HG03571 (cell line): Measurements from ENCODE around the gene TRIM43B.
"Not testable (repeated sequence)": the region's sequence is repeated elsewhere in the genome, so short reads cannot be mapped to it uniquely, and the experiment has no call there.

Experiments
- ATAC-seq: cut with Tn5 transposase; IDR thresholded peaks from one replicate; pipeline ENCODE4 v1.9.1; 2021; ENCODE audit not compliant: unreplicated experiment

TRIM43B gene

DNA sequence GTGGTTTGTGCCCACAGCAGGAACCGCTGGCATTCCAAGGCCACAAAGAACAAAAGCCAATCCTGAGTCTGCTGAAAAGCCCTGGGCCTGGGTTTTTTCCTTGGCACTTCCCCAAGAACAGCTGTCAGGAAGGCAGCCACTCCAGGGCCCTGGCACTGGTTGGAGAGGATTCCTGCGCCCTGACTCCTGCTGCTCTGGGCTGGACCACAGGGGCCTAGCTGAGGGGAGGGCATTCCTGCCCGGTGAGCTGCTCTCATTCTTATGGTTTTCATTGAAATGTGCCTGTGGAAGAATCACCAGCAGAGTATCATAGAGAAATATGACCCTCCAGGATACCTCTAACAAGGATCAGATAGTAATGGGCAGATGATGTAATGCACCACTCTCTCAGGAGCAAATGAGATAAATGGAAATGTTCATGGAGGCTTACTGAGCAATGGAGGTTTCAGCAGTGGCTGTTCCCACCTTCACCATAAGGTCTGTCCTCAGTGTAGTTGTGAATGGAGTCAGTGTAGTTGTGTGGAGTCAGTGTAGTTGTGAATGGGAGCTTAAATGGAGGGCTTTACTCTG, 50.0 kb downstream of the TRIM43B start:
- not testable (repeated sequence) for ATAC-seq

DNA sequence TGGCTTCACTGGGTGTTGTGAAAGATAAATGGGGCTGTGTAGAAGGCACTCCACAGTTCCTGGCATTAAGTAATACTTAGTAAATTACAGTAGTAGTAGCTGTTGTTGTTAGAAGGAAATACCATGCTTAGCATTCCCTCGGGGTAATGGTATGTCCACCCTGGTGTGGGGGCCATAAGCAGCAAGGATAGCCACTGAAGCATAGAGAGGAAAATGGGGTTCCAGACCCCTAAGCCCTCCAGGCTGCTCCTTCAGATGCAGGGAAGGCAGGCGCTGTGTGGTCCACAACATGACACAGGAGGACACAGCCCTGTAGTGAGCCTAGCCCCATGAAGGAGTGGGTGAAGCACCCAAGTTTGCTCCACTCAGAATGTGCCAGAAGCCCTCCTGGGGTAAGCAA, 50.6 kb downstream of the TRIM43B start:
- not testable (repeated sequence) for ATAC-seq

DNA sequence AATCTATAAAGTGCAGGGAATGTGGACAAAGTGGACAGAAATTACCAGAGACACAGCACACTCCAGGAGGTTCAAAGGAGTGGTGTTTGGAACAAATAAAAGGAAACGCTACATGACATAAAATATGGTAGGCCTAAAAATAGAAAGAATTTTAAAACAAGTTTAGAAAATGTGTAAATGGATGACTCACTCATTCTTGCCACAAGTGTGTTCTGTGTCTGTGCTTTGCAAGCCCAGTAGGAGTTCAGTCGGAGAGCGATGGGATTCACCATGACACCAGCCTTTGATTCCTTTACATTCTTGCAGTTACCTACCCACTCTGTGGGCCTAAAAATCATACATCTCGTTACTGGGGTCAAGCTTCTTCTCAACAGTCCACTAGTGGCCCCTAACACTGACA, 51.2 kb downstream of the TRIM43B start:
- not testable (repeated sequence) for ATAC-seq

DNA sequence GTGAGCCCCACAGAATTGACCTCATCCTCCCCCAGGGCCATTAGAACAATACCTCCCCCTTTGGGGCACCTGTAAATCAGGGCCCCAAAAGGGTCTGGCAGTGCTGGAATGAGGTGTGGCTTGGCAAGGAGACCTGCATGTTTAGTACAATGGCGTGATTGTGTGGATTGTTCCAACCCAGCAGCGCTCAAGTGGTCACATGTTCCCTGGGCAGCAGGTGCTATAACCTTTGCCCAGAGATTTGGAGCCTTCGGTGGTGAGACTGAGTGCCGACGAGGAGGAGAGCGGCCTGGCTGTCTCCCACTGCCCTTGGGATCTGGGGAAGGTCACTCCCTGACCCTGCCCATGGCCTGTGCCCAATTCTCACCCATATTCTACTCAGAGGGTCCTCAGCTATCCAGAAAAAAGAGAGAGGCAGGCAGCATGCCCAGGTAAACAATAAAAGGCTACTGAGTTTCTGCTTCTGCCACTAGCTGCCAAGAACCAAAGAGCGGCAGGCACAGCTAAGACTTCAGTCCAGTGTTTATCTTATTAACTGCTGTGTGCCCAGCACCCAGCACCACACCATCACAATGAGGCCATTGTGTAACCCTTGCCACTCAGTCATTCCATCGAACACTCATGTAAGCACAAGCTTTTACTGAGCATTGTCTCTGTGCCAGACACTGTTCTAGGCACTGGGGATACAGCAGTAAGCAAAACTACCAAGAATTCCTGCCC, 54.6 kb downstream of the TRIM43B start:
- ATAC-seq = not testable (repeated sequence)

DNA sequence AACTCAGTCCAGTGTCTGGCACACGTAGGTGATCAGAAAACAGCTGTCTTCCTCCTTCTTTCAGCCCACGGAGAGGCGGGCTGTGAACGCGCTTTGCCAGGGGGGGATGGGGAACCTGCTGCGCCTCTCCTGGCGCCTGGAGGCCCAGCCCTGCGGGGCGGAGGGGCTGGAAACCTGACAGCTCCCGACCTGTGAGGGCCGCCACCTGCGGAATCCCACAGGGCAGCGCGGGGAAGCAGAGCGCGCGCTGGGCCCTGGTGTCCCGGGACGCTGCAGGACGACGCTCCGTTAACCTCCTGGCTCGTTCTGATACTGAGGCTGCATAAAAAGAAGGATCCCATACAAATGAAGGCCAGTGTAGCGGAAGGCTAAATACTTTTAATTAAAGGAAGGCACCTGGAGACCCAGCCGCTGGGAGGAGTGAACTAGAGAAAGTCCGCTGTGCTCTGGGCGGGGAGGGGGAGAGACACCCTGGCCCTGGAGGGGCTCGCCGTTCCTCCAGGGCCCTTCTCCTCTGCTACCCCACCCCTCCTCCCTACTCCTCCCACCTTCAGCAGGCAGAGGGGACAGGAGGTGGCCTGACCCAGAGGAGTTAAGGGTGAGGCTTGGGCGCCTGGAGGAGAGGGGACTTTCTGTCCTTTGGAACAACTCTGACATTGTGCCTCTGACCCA, 57.2 kb downstream of the TRIM43B start:
- not testable (repeated sequence) for ATAC-seq
